Esophagus muscularis mucosa (tissue), 4 donors: Measurements from ENCODE around the gene CAMK1D. TPM values are rescaled to one million over a fixed set of nuclear protein-coding genes. Genes with fewer than 3 reads are reported as not detected.
A peak's percentile ranks its signal among the peaks of the same experiment; 100 is the strongest.

Experiments
- DNase-seq: peaks from one replicate; pipeline ENCODE4 v3.0.0-alpha.2; 2017; ENCODE audit errors: extremely low spot score
- H3K27ac ChIP-seq, 4 donors: fragments of 200-600 bp; sonication (generic); replicated peaks in 1 of 4; 1 replicate in 3 of 4; 2 replicates in 1 of 4; pipeline ENCODE4 v1.5.1; 2016 to 2019; ENCODE audit warnings: mild to moderate bottlenecking in 1 of 4
- H3K27me3 ChIP-seq, 4 donors: fragments of 200-600 bp; sonication (generic); one replicate each; pipeline versions ENCODE4 v1.5.1 to v1.6.0; 2016 to 2019
- H3K36me3 ChIP-seq, 4 donors: fragments of 200-600 bp; sonication (generic); one replicate each; pipeline ENCODE4 v1.5.1; 2016 to 2019
- H3K4me1 ChIP-seq, 4 donors: fragments of 200-600 bp; sonication (generic); one replicate each; pipeline ENCODE4 v1.5.1; 2016 to 2019
- H3K4me3 ChIP-seq, 4 donors: fragments of 200-600 bp; sonication (generic); 1 replicate in 2 of 4; 2 replicates in 2 of 4; pipeline ENCODE4 v1.5.1; 2016 to 2019; ENCODE audit warnings: mild to moderate bottlenecking in 4 of 4, moderate library complexity in 1 of 4
- H3K9me3 ChIP-seq, 4 donors: fragments of 200-600 bp; sonication (generic); 1 replicate in 3 of 4; 2 replicates in 1 of 4; pipeline ENCODE4 v1.5.1; 2016 to 2019
- CTCF ChIP-seq, 3 experiments: fragments of 200-600 bp in 2 of 3; fragments of 450-650 bp in 1 of 3; sonication (generic) in 2 of 3; IDR thresholded peaks; one replicate each; pipeline ENCODE4 v1.5.1; 2017 to 2019; ENCODE audit warnings: antibody characterized with exemption in 3 of 3, mild to moderate bottlenecking in 2 of 3, moderate library complexity in 1 of 3
- EP300 ChIP-seq: sonication (generic); formaldehyde crosslinking; IDR thresholded peaks from one replicate; pipeline ENCODE4 v1.6.1; 2017; ENCODE audit warnings: antibody characterized with exemption
- POLR2A ChIP-seq: fragments of 450-650 bp; IDR thresholded peaks from one replicate; pipeline ENCODE4 v1.6.1; 2017; ENCODE audit warnings: antibody characterized with exemption, moderate library complexity, mild to moderate bottlenecking, low read depth
- POLR2AphosphoS5 ChIP-seq, 2 donors: sonication (generic); formaldehyde crosslinking; IDR thresholded peaks; one replicate each; pipeline ENCODE4 v1.6.1; 2017; ENCODE audit warnings: antibody characterized with exemption in 2 of 2
- WGBS: methylation state at CpG from one replicate; pipeline ENCODE4 v1.1.5; 2018; 5-methylcytosine and 5-hydroxymethylcytosine counted together
- intact Hi-C: fragments of 100-400 bp; cut with DNase I; formaldehyde crosslinking; loops from one replicate; pipeline ENCODE4 v1.15.1; 2023
- total RNA-seq, 4 donors: library from RNA; depleted of rRNA; stranded (reverse); fragments of >200 nt; gene quantifications; one replicate each; pipeline versions ENCODE4 v1.1.0 to v1.2.1, GENCODE V29; 2016

CAMK1D gene
- total RNA-seq, 4 donors from 2014 or later = 8.4 to 15.4 (median 11.3) TPM

GRCh38 chr10:12780634-12781601 is 431.6 kb downstream of the CAMK1D start:
- Histone ChIP-seq H3K9me3 (no peaks in the 10 kb centered on the region), H3K27me3 (no peaks in the 10 kb centered on the region), H3K4me3 (no peak overlapping the region), H3K27ac (no peak overlapping the region), H3K4me1 (peaks cover 0 to 20% (median 18%) of the 10 kb centered on the region in 4 donors), H3K36me3 (peaks cover 0 to 3% (median 0%) of the 10 kb centered on the region in 4 donors)
- 87% methylated on average over 16 of the region's 22 CpGs for WGBS
- no peak for TF ChIP-seq EP300
- no peak for TF ChIP-seq POLR2AphosphoS5 (IDR thresholded peaks at IDR 0.05)
- TF ChIP-seq POLR2A = no peak
- TF ChIP-seq CTCF (IDR thresholded peaks at IDR 0.05) = no peak
- DNase-seq = no peak
- intact Hi-C loops = loop anchor here (10.0 kb wide), 1 partner anchor 294 kb away; no protein-coding TSS in a partner anchor

- Histone ChIP-seq H3K36me3 (peaks cover 0 to 3% (median 0%) of the 10 kb centered on the region in 4 donors), H3K9me3 (no peaks in the 10 kb centered on the region), H3K27me3 (no peaks in the 10 kb centered on the region), H3K4me3 (no peak overlapping the region), H3K4me1 (peaks cover 0 to 20% (median 18%) of the 10 kb centered on the region in 4 donors), H3K27ac (no peak overlapping the region)
- 56% methylated on average over 1 of the region's 1 CpG for WGBS
- TF ChIP-seq EP300 = no peak
- no peak for TF ChIP-seq CTCF (IDR thresholded peaks at IDR 0.05)
- TF ChIP-seq POLR2AphosphoS5 (IDR thresholded peaks at IDR 0.05) = no peak
- TF ChIP-seq POLR2A = no peak
- intact Hi-C loops = loop anchor here (10.0 kb wide), 1 partner anchor 293 kb away; no protein-coding TSS in a partner anchor
- DNase-seq = no peak
Observed at GRCh38 chr10:12781976-12782375, 432.6 kb downstream of the CAMK1D start.

- H3K36me3 ChIP-seq = peaks cover 0 to 3% (median 0%) of the 10 kb centered on the region in 4 donors
- no peak for DNase-seq
- WGBS = 49% methylated on average over 8 of the region's 8 CpGs
- H3K4me3 ChIP-seq = no peak overlapping the region
- H3K27ac ChIP-seq = no peak overlapping the region
- TF ChIP-seq POLR2AphosphoS5 (IDR thresholded peaks at IDR 0.05) (peak in 1 of 2 donors; percentile 40), CTCF (IDR thresholded peaks at IDR 0.05) (peak; percentile 75 to 77 (median 75)), POLR2A (no peak)
- H3K27me3 ChIP-seq = no peaks in the 10 kb centered on the region
- H3K4me1 ChIP-seq = peaks cover 0 to 20% (median 18%) of the 10 kb centered on the region in 4 donors
- intact Hi-C loops = loop anchor here (10.0 kb wide), 1 partner anchor 292 kb away; no protein-coding TSS in a partner anchor
- no peaks in the 10 kb centered on the region for H3K9me3 ChIP-seq
Observed at GRCh38 chr10:12782537-12782936, 433.2 kb downstream of the CAMK1D start.

GRCh38 chr10:12783293-12783692 is 433.9 kb downstream of the CAMK1D start:
- WGBS = 78% methylated on average over 10 of the region's 10 CpGs
- Histone ChIP-seq H3K4me1 (peaks cover 0 to 20% (median 18%) of the 10 kb centered on the region in 4 donors), H3K27ac (no peak overlapping the region), H3K4me3 (no peak overlapping the region), H3K27me3 (no peaks in the 10 kb centered on the region), H3K36me3 (peaks cover 0 to 2% (median 0%) of the 10 kb centered on the region in 4 donors), H3K9me3 (no peaks in the 10 kb centered on the region)
- no peak for DNase-seq
- intact Hi-C loops = loop anchor here (10.0 kb wide), 1 partner anchor 292 kb away; no protein-coding TSS in a partner anchor
- TF ChIP-seq POLR2AphosphoS5 (IDR thresholded peaks at IDR 0.05) (no peak), EP300 (no peak), POLR2A (no peak), CTCF (IDR thresholded peaks at IDR 0.05) (no peak)
